ENCODE data around the gene SLC9B1.
"Not testable (repeated sequence)": the region's sequence is repeated elsewhere in the genome, so short reads cannot be mapped to it uniquely, and the experiment has no call there.

Gene SLC9B1

GRCh38 chr4:102871772-102872171 lies 147.7 kb downstream of the SLC9B1 start:
- no peak for DNase-seq

- no peak for DNase-seq
Measured at GRCh38 chr4:102869569-102870197, 149.8 kb downstream of the SLC9B1 start.

GRCh38 chr4:102868781-102869568 lies 150.5 kb downstream of the SLC9B1 start, which contains the start of gene CISD2:
Gene CISD2 (plus strand): TSS chr4:102868992. CDS start chr4:102869085, 93 bp downstream.
- DNase-seq: peak; percentile 79

GRCh38 chr4:102868153-102868780 lies 151.2 kb downstream of the SLC9B1 start:
- DNase-seq: no peak

GRCh38 chr4:102867278-102868152 lies 152.0 kb downstream of the SLC9B1 start:
- DNase-seq: no peak

- DNase-seq: not testable (repeated sequence)
Measured at GRCh38 chr4:102865327-102865726, 154.2 kb downstream of the SLC9B1 start.

- DNase-seq: no peak
Measured at GRCh38 chr4:102862747-102863146, 156.8 kb downstream of the SLC9B1 start.

GRCh38 chr4:102862016-102862415 lies 157.5 kb downstream of the SLC9B1 start:
- no peak for DNase-seq

- DNase-seq: no peak
Measured at GRCh38 chr4:102860611-102861324, 158.7 kb downstream of the SLC9B1 start.

GRCh38 chr4:102858828-102859464 lies 160.6 kb downstream of the SLC9B1 start:
- DNase-seq: no peak

All from activated CD4-positive, alpha-beta T cell treated with anti-CD3 and anti-CD28 coated beads for 1 hour (primary cell).